HepG2 (cell line): Measurements from ENCODE around the gene CAPN15. TPM values are rescaled to one million over a fixed set of nuclear protein-coding genes. Genes with fewer than 3 reads are reported as not detected.
A peak's percentile ranks its signal among the peaks of the same experiment; 100 is the strongest.

Experiments used
- AGO2 ChIP-seq: fragments of 200-400 bp; formaldehyde crosslinking; optimal IDR thresholded peaks from 2 replicates; pipeline ENCODE3; 2017; ENCODE audit warnings: mild to moderate bottlenecking, low read depth, low read length, moderate library complexity
- BHLHE40 ChIP-seq: IDR thresholded peaks from 2 replicates; pipeline ENCODE4 v1.6.1; 2011; ENCODE audit warnings: low read length, improper control_type of control experiment
- FOXC1 ChIP-seq: sonication (generic); formaldehyde crosslinking; IDR thresholded peaks from 2 replicates; pipeline ENCODE4 v1.8.0; 2022; ENCODE audit warnings: mild to moderate bottlenecking, missing genetic modification reagents, borderline replicate concordance
- GATAD1 ChIP-seq: IDR thresholded peaks from 2 replicates; pipeline ENCODE4 v1.6.1; 2016; ENCODE audit warnings: missing genetic modification reagents, missing compliant biosample characterization
- GATAD2A ChIP-seq: IDR thresholded peaks from 2 replicates; pipeline ENCODE4 v1.6.1; 2016
- HIVEP1 ChIP-seq: sonication (generic); formaldehyde crosslinking; IDR thresholded peaks from 2 replicates; pipeline ENCODE4 v1.4.0; 2020; ENCODE audit warnings: mild to moderate bottlenecking, missing genetic modification reagents
- HNF4G ChIP-seq, 2 experiments: sonication (generic) in 1 of 2; formaldehyde crosslinking in 1 of 2; IDR thresholded peaks; 2 replicates each; pipeline versions ENCODE4 v1.4.0 to v1.6.1; 2011 to 2020; ENCODE audit warnings: borderline replicate concordance in 2 of 2, low read depth in 2 of 2, mild to moderate bottlenecking in 2 of 2, low read length in 1 of 2, missing genetic modification reagents in 1 of 2, moderate library complexity in 1 of 2
- IRX3 ChIP-seq: sonication (generic); formaldehyde crosslinking; IDR thresholded peaks from 2 replicates; pipeline ENCODE4 v1.8.1; 2023; ENCODE audit warnings: mild to moderate bottlenecking, low read depth, missing genetic modification reagents, borderline replicate concordance
- KDM3A ChIP-seq: IDR thresholded peaks from 2 replicates; pipeline ENCODE4 v1.6.1; 2018; ENCODE audit warnings: low read depth, missing compliant biosample characterization
- MATR3 ChIP-seq: sonication (generic); formaldehyde crosslinking; IDR thresholded peaks from 2 replicates; pipeline ENCODE4 v1.4.0; 2020; ENCODE audit warnings: missing genetic modification reagents
- TBX2 ChIP-seq: sonication (generic); formaldehyde crosslinking; IDR thresholded peaks from 2 replicates; pipeline ENCODE4 v1.5.0; 2020; ENCODE audit warnings: missing genetic modification reagents, mild to moderate bottlenecking, borderline replicate concordance
- ZNF552 ChIP-seq: sonication (generic); formaldehyde crosslinking; IDR thresholded peaks from 2 replicates; pipeline ENCODE4 v1.9.0; 2022; ENCODE audit warnings: missing genetic modification reagents, mild to moderate bottlenecking, borderline replicate concordance
- polyA plus RNA-seq, 8 experiments: library from polyadenylated mRNA; depleted of rRNA in 3 of 8; stranded (reverse) in 7 of 8; unstranded in 1 of 8; fragments of >200 nt; fragmentation: Illumina TruSeq in 4 of 8; extraction: Trizol in 4 of 8; gene quantifications; 2 replicates each; pipeline versions ENCODE4 v1.2.1 to v1.2.3, GENCODE V29; 2011 to 2016; ENCODE audit warnings: low read depth in 4 of 8, missing spikeins in 1 of 8, mixed read lengths in 1 of 8; ENCODE audit not compliant: insufficient read depth in 1 of 8
- total RNA-seq, 5 experiments: library from RNA; depleted of rRNA; stranded (reverse); fragments of >200 nt; fragmentation: Illumina TruSeq; extraction: Trizol; gene quantifications; 2 replicates each; pipeline ENCODE4 v1.2.3, GENCODE V29; 2016; ENCODE audit warnings: low read depth in 1 of 5
- TF ChIP-seq, protein P1 (sequence below): sonication (generic); formaldehyde crosslinking; IDR thresholded peaks from 2 replicates; pipeline ENCODE4 v1.5.0; 2020; ENCODE audit warnings: mild to moderate bottlenecking, missing genetic modification reagents, borderline replicate concordance
- TF ChIP-seq, protein P2 (sequence below): sonication (generic); formaldehyde crosslinking; IDR thresholded peaks from 2 replicates; pipeline ENCODE4 v1.5.1; 2020; ENCODE audit warnings: mild to moderate bottlenecking, missing genetic modification reagents, borderline replicate concordance
- TF ChIP-seq, protein P3 (sequence below): sonication (generic); IDR thresholded peaks from 2 replicates; pipeline ENCODE4 v1.6.1; 2016; ENCODE audit warnings: low read depth, borderline replicate concordance
- TF ChIP-seq, protein P4 (sequence below): sonication (generic); formaldehyde crosslinking; IDR thresholded peaks from 2 replicates; pipeline ENCODE4 v1.8.0; 2022; ENCODE audit warnings: mild to moderate bottlenecking, missing genetic modification reagents, moderate library complexity

CAPN15 gene
- total and polyA plus RNA-seq, 2 of the 13 experiments (the other 11 are each of a cell fraction or from before 2014, with no cell fraction given): 14.9 to 24.5 TPM

DNA sequence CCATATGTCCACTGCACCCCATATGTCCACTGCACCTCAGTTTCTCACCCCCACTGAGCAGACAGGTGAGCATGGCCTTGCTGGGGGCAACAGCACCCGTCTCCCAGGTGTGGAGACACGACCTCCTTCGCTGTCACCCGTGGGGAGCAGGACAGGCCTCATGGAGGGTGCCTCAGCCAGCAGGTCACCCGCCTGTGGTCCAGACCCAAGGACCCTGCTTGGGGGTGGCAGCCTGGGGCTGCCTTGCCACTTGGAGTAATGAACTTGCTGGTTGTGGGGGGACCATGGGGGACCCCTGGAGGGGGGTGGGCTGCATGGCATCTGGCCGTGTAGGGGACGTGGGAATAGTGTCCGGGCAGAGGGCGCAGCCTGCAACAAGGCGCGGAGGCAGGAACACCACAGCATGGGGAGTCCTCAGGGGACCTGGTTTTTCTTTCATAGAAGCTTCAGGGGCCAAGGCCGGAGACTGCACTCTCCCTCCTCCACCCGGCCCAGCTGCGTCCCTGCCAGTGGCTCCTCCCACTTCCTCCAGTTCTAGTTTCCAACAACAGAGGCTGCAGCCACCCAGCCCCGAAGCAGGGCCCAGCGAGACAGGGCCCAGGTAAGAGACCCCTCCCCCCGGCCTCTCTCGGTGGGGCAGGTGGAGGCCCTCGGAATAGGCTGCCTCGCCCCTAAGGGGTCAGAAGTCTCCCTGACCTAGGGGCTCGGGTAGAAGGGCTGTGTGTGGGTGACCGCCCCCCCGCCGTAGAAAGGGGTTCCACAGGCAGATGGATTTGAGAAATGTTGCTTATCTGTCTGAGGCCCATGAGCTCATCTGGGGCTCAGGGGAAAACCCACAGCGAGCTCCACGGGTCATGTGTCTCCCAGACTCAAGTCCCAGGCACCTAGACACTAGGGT lies 39.2 kb downstream of the CAPN15 start, which contains the start of gene NHLRC4 (continued):
- TF ChIP-seq HNF4G (IDR thresholded peaks at IDR 0.05; ENCODE audit: borderline replicate concordance, low read depth, low read length) (no peak), HNF4G (CRISPR knock-in tag; IDR thresholded peaks at IDR 0.05; ENCODE audit: borderline replicate concordance, low read depth) (no peak), MATR3 (no peak), KDM3A (CRISPR knock-in tag) (no peak), FOXC1 (peak; percentile 15; the same call in 1 of the 2 replicates), BHLHE40 (no peak), GATAD1 (no peak), TBX2 (CRISPR knock-in tag) (peak; percentile 47; the same call in 1 of the 2 replicates), AGO2 (no peak), HIVEP1 (no peak), IRX3 (no peak), GATAD2A (CRISPR knock-in tag) (0 out of 2 replicates have a peak, but pooled peaks have one; percentile 25), ZNF552 (CRISPR knock-in tag) (no peak)
- TF ChIP-seq, protein P1, sequence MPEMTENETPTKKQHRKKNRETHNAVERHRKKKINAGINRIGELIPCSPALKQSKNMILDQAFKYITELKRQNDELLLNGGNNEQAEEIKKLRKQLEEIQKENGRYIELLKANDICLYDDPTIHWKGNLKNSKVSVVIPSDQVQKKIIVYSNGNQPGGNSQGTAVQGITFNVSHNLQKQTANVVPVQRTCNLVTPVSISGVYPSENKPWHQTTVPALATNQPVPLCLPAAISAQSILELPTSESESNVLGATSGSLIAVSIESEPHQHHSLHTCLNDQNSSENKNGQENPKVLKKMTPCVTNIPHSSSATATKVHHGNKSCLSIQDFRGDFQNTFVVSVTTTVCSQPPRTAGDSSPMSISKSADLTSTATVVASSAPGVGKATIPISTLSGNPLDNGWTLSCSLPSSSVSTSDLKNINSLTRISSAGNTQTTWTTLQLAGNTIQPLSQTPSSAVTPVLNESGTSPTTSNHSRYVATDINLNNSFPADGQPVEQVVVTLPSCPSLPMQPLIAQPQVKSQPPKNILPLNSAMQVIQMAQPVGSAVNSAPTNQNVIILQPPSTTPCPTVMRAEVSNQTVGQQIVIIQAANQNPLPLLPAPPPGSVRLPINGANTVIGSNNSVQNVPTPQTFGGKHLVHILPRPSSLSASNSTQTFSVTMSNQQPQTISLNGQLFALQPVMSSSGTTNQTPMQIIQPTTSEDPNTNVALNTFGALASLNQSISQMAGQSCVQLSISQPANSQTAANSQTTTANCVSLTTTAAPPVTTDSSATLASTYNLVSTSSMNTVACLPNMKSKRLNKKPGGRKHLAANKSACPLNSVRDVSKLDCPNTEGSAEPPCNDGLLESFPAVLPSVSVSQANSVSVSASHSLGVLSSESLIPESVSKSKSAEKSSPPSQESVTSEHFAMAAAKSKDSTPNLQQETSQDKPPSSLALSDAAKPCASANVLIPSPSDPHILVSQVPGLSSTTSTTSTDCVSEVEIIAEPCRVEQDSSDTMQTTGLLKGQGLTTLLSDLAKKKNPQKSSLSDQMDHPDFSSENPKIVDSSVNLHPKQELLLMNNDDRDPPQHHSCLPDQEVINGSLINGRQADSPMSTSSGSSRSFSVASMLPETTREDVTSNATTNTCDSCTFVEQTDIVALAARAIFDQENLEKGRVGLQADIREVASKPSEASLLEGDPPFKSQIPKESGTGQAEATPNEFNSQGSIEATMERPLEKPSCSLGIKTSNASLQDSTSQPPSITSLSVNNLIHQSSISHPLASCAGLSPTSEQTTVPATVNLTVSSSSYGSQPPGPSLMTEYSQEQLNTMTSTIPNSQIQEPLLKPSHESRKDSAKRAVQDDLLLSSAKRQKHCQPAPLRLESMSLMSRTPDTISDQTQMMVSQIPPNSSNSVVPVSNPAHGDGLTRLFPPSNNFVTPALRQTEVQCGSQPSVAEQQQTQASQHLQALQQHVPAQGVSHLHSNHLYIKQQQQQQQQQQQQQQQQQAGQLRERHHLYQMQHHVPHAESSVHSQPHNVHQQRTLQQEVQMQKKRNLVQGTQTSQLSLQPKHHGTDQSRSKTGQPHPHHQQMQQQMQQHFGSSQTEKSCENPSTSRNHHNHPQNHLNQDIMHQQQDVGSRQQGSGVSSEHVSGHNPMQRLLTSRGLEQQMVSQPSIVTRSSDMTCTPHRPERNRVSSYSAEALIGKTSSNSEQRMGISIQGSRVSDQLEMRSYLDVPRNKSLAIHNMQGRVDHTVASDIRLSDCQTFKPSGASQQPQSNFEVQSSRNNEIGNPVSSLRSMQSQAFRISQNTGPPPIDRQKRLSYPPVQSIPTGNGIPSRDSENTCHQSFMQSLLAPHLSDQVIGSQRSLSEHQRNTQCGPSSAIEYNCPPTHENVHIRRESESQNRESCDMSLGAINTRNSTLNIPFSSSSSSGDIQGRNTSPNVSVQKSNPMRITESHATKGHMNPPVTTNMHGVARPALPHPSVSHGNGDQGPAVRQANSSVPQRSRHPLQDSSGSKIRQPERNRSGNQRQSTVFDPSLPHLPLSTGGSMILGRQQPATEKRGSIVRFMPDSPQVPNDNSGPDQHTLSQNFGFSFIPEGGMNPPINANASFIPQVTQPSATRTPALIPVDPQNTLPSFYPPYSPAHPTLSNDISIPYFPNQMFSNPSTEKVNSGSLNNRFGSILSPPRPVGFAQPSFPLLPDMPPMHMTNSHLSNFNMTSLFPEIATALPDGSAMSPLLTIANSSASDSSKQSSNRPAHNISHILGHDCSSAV (CRISPR knock-in tag): no peak
- TF ChIP-seq, protein P2, sequence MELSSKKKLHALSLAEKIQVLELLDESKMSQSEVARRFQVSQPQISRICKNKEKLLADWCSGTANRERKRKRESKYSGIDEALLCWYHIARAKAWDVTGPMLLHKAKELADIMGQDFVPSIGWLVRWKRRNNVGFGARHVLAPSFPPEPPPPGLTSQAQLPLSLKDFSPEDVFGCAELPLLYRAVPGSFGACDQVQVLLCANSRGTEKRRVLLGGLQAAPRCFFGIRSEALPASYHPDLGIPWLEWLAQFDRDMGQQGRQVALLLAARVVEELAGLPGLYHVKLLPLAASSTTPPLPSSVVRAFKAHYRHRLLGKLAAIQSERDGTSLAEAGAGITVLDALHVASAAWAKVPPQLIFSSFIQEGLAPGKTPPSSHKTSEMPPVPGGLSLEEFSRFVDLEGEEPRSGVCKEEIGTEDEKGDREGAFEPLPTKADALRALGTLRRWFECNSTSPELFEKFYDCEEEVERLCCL (CRISPR knock-in tag): no peak
- TF ChIP-seq, protein P3, sequence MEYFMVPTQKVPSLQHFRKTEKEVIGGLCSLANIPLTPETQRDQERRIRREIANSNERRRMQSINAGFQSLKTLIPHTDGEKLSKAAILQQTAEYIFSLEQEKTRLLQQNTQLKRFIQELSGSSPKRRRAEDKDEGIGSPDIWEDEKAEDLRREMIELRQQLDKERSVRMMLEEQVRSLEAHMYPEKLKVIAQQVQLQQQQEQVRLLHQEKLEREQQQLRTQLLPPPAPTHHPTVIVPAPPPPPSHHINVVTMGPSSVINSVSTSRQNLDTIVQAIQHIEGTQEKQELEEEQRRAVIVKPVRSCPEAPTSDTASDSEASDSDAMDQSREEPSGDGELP: peak; percentile 86
- TF ChIP-seq, protein P4, sequence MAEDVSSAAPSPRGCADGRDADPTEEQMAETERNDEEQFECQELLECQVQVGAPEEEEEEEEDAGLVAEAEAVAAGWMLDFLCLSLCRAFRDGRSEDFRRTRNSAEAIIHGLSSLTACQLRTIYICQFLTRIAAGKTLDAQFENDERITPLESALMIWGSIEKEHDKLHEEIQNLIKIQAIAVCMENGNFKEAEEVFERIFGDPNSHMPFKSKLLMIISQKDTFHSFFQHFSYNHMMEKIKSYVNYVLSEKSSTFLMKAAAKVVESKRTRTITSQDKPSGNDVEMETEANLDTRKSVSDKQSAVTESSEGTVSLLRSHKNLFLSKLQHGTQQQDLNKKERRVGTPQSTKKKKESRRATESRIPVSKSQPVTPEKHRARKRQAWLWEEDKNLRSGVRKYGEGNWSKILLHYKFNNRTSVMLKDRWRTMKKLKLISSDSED (CRISPR knock-in tag): no peak
